IMR-90 (cell line): ENCODE measurements around the gene RAB31. TPM values are rescaled to one million over a fixed set of nuclear protein-coding genes. Genes with fewer than 3 reads are reported as not detected.
A peak's percentile ranks its signal among the peaks of the same experiment; 100 is the strongest.

ENCODE experiments used
- ATAC-seq: fragments of 200-7000 bp; cut with Tn5 transposase; 2 replicates; pipeline ENCODE4 v1.9.1; 2020; ENCODE audit warnings: low read depth, mild to moderate bottlenecking, moderate library complexity
- BruUV-seq: library from RNA; stranded (reverse); fragments of 400-500 nt; replicated peaks from 2 replicates; lab custom pipeline; 2021; lab: Mats Ljungman, UMichigan
- CTCF ChIA-PET: fragments of 300-600 bp; formaldehyde crosslinking; extraction: SDS; loops from one replicate; lab custom pipeline; 2021; ENCODE audit warnings: antibody characterized with exemption; lab: Yijun Ruan, JAX
- POLR2A ChIA-PET: fragments of 300-600 bp; sonication (Branson Sonifier 250); formaldehyde crosslinking; loops from one replicate; lab custom pipeline; 2022; ENCODE audit warnings: antibody characterized with exemption; ENCODE audit not compliant: unreplicated experiment; lab: Charles Lee
- DNase-seq: peaks from one replicate; pipeline ENCODE4 v3.0.0; 2013
- H2AFZ ChIP-seq: replicated peaks from 2 replicates; pipeline ENCODE3; 2013; ENCODE audit warnings: low read length, mild to moderate bottlenecking; ENCODE audit not compliant: poor library complexity
- H2AK5ac ChIP-seq: 2 replicates; pipeline ENCODE4 v1.6.1; 2013; ENCODE audit warnings: low read depth, low read length, inconsistent platforms
- H2AK9ac ChIP-seq: replicated peaks from 2 replicates; pipeline ENCODE3; 2013; ENCODE audit warnings: mild to moderate bottlenecking, low read depth, low read length, moderate library complexity; ENCODE audit not compliant: poor library complexity
- H2BK120ac ChIP-seq: 2 replicates; pipeline ENCODE4 v1.6.1; 2013; ENCODE audit warnings: low read depth, low read length, inconsistent platforms
- H2BK15ac ChIP-seq: 3 replicates; pipeline ENCODE4 v1.6.1; 2013; ENCODE audit warnings: low read depth, low read length, inconsistent platforms
- H2BK20ac ChIP-seq: 2 replicates; pipeline ENCODE4 v1.6.1; 2013; ENCODE audit warnings: low read depth, mild to moderate bottlenecking, inconsistent platforms, low read length, moderate library complexity
- H2BK5ac ChIP-seq: 2 replicates; pipeline ENCODE4 v1.6.1; 2013; ENCODE audit warnings: mild to moderate bottlenecking, low read depth, low read length, inconsistent platforms; ENCODE audit not compliant: poor library complexity, severe bottlenecking
- H3K14ac ChIP-seq: replicated peaks from 2 replicates; pipeline ENCODE4 v1.6.1; 2013; ENCODE audit warnings: low read depth, low read length, inconsistent platforms
- H3K18ac ChIP-seq: 2 replicates; pipeline ENCODE4 v1.6.1; 2013; ENCODE audit warnings: low read depth, low read length, control low read depth
- H3K23ac ChIP-seq: 2 replicates; pipeline ENCODE4 v1.6.1; 2013; ENCODE audit warnings: low read depth, low read length, inconsistent platforms
- H3K27ac ChIP-seq: 2 replicates; pipeline ENCODE4 v1.5.1; 2013; ENCODE audit warnings: mild to moderate bottlenecking, control low read depth, low read length; ENCODE audit not compliant: insufficient read depth
- H3K27me3 ChIP-seq: 2 replicates; pipeline ENCODE4 v1.6.1; 2013; ENCODE audit warnings: low read length; ENCODE audit not compliant: control insufficient read depth, insufficient read depth
- H3K36me3 ChIP-seq: 2 replicates; pipeline ENCODE4 v1.6.1; 2013; ENCODE audit warnings: low read length, mixed read lengths; ENCODE audit not compliant: control insufficient read depth, insufficient read depth
- H3K4ac ChIP-seq: 2 replicates; pipeline ENCODE4 v1.6.1; 2013; ENCODE audit warnings: low read depth, low read length, inconsistent platforms
- H3K4me1 ChIP-seq: 2 replicates; pipeline ENCODE4 v1.6.1; 2013; ENCODE audit warnings: low read length, mixed read lengths; ENCODE audit not compliant: control insufficient read depth, insufficient read depth
- H3K4me2 ChIP-seq: 2 replicates; pipeline ENCODE4 v1.6.1; 2013; ENCODE audit warnings: low read depth, mild to moderate bottlenecking, control low read depth, low read length, moderate library complexity
- H3K4me3 ChIP-seq: 2 replicates; pipeline ENCODE4 v1.5.1; 2013; ENCODE audit warnings: low read depth, mild to moderate bottlenecking, control low read depth, low read length, moderate library complexity; ENCODE audit not compliant: insufficient read depth
- H3K56ac ChIP-seq: 2 replicates; pipeline ENCODE4 v1.6.1; 2013; ENCODE audit warnings: low read length, inconsistent platforms; ENCODE audit not compliant: insufficient read depth; ENCODE audit errors: extremely low read depth
- H3K79me1 ChIP-seq, 2 experiments: 2 replicates each; pipeline ENCODE4 v1.6.1; 2013; ENCODE audit warnings: low read length in 2 of 2, inconsistent platforms in 1 of 2, low read depth in 1 of 2
- H3K9ac ChIP-seq: 2 replicates; pipeline ENCODE4 v1.6.1; 2013; ENCODE audit warnings: low read depth, low read length, control low read depth
- H3K9me1 ChIP-seq: 2 replicates; pipeline ENCODE4 v1.6.1; 2013; ENCODE audit warnings: low read length, inconsistent platforms; ENCODE audit not compliant: insufficient read depth
- H3K9me3 ChIP-seq: 2 replicates; pipeline ENCODE4 v1.6.1; 2013; ENCODE audit warnings: low read length; ENCODE audit not compliant: control insufficient read depth, insufficient read depth
- H4K20me1 ChIP-seq: 2 replicates; pipeline ENCODE4 v1.6.1; 2013; ENCODE audit warnings: low read length, inconsistent platforms; ENCODE audit not compliant: insufficient read depth
- H4K5ac ChIP-seq: 2 replicates; pipeline ENCODE4 v1.6.1; 2013; ENCODE audit warnings: mild to moderate bottlenecking, low read depth, low read length, control low read depth
- H4K8ac ChIP-seq, 2 experiments: 2 replicates each; pipeline ENCODE4 v1.6.1; 2013; ENCODE audit warnings: low read depth in 2 of 2, low read length in 2 of 2, control low read depth in 1 of 2, inconsistent platforms in 1 of 2
- H4K91ac ChIP-seq: 2 replicates; pipeline ENCODE4 v1.6.1; 2013; ENCODE audit warnings: low read depth, low read length, inconsistent platforms; ENCODE audit not compliant: insufficient read depth
- BHLHE40 ChIP-seq: fragments of 150-350 bp; IDR thresholded peaks from 2 replicates; pipeline ENCODE4 v1.6.1; 2016; ENCODE audit warnings: mild to moderate bottlenecking, low read depth, low read length
- CEBPB ChIP-seq: IDR thresholded peaks from 2 replicates; pipeline ENCODE4 v1.6.1; 2012; ENCODE audit warnings: low read depth, low read length, improper control_type of control experiment
- MXI1 ChIP-seq: IDR thresholded peaks from 2 replicates; pipeline ENCODE4 v1.6.1; 2012; ENCODE audit warnings: low read depth, mild to moderate bottlenecking, low read length, moderate library complexity, borderline replicate concordance
- RAD21 ChIP-seq: IDR thresholded peaks from 2 replicates; pipeline ENCODE4 v1.6.1; 2012; ENCODE audit warnings: low read length, improper control_type of control experiment
- WGBS, 2 experiments: methylation state at CpG; one replicate each; pipeline versions ENCODE4 v1.1.5 to v1.1.7; 2013; ENCODE audit warnings: missing lambda C conversion rate in 2 of 2; ENCODE audit not compliant: insufficient read length in 1 of 2; ENCODE audit errors: extremely low coverage in 2 of 2; 5-methylcytosine and 5-hydroxymethylcytosine counted together
- dilution Hi-C: fragments of 300-500 bp; cut with HindIII; formaldehyde crosslinking; loops from one replicate; pipeline ENCODE4 v1.14.3; 2018; ENCODE audit warnings: low sequenced_read_pairs; ENCODE audit not compliant: unreplicated experiment
- in situ Hi-C: fragments of 300-500 bp; cut with MboI; formaldehyde crosslinking; loops from 3 replicates; pipeline ENCODE4 v1.14.3; 2019; ENCODE audit warnings: low sequenced_read_pairs, inconsistent platforms, mixed read lengths
- intact Hi-C: fragments of 100-400 bp; cut with micrococcal nuclease; formaldehyde crosslinking; loops from 2 replicates; pipeline ENCODE4 v1.10.0; 2022
- polyA plus RNA-seq, 3 experiments: library from polyadenylated mRNA; depleted of rRNA; stranded (reverse); fragments of >200 nt; gene quantifications; 2 replicates each; pipeline ENCODE4 v1.2.3, GENCODE V29; 2012; ENCODE audit warnings: low replicate concordance in 1 of 3
- total RNA-seq: library from RNA; depleted of rRNA; stranded (reverse); fragments of >200 nt; gene quantifications from 2 replicates; pipeline ENCODE4 v1.2.3, GENCODE V29; 2012
- TF ChIP-seq, protein P1 (sequence below): fragments of 150-350 bp; IDR thresholded peaks from 2 replicates; pipeline ENCODE4 v1.6.1; 2017; ENCODE audit warnings: mild to moderate bottlenecking, antibody characterized with exemption, low read length, low read depth
- TF ChIP-seq, protein P2 (sequence below): fragments of 150-350 bp; IDR thresholded peaks from 2 replicates; pipeline ENCODE4 v1.6.1; 2016; ENCODE audit warnings: low read depth, mild to moderate bottlenecking, low read length, moderate library complexity, borderline replicate concordance

RAB31 gene
- total and polyA plus RNA-seq, 2 of the 4 experiments (the other 2 are of a cell fraction): 13.8 to 26.9 TPM

DNA sequence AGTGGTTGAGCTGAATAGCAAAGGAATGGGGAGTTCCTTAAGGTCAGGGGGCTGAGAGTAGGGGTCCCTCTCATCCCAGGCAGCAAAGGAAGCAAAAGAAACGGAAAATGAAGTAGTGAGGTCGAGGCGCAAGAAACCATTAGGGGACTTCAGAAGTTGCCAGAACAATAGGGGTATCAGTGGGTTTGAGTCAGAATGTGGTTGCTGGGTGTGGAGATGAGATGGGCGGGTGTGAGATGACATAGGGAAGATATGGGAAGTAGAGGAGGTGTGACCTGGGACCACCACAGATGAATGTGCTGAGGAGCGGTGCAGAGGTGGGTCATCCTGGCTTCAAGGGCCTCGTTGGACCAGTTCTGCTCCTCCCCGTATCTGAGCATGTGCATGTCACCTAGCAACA, 192.6 kb downstream of the RAB31 start:
- dilution Hi-C loops: no loop called here
- Histone ChIP-seq H4K20me1 (no peaks in the 10 kb centered on the region), H3K4ac (no peak overlapping the region), H3K4me1 (no peaks in the 10 kb centered on the region), H2AFZ (peak overlapping the region; percentile 13), H3K14ac (no peak overlapping the region), H3K4me3 (no peak overlapping the region), H4K8ac (no peak overlapping the region), H2AK5ac (no peak overlapping the region), H2BK15ac (no peak overlapping the region), H3K9me3 (no peaks in the 10 kb centered on the region), H3K9ac (no peak overlapping the region), H2BK120ac (no peak overlapping the region), H4K91ac (no peak overlapping the region), H4K5ac (no peak overlapping the region), H3K79me1 (no peaks in the 10 kb centered on the region), H3K23ac (no peak overlapping the region), H3K56ac (no peak overlapping the region), H3K27me3 (no peaks in the 10 kb centered on the region), H3K18ac (no peak overlapping the region), H3K9me1 (no peaks in the 10 kb centered on the region; the same call in 1 of the 2 replicates), H3K36me3 (no peaks in the 10 kb centered on the region), H3K27ac (no peak overlapping the region), H3K4me2 (no peak overlapping the region), H2BK20ac (no peak overlapping the region), H2AK9ac (no peak overlapping the region), H2BK5ac (no peak overlapping the region)
- TF ChIP-seq, protein P1, sequence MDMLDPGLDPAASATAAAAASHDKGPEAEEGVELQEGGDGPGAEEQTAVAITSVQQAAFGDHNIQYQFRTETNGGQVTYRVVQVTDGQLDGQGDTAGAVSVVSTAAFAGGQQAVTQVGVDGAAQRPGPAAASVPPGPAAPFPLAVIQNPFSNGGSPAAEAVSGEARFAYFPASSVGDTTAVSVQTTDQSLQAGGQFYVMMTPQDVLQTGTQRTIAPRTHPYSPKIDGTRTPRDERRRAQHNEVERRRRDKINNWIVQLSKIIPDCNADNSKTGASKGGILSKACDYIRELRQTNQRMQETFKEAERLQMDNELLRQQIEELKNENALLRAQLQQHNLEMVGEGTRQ: no peak
- no peak for TF ChIP-seq RAD21
- no peak for TF ChIP-seq MXI1
- TF ChIP-seq, protein P2, sequence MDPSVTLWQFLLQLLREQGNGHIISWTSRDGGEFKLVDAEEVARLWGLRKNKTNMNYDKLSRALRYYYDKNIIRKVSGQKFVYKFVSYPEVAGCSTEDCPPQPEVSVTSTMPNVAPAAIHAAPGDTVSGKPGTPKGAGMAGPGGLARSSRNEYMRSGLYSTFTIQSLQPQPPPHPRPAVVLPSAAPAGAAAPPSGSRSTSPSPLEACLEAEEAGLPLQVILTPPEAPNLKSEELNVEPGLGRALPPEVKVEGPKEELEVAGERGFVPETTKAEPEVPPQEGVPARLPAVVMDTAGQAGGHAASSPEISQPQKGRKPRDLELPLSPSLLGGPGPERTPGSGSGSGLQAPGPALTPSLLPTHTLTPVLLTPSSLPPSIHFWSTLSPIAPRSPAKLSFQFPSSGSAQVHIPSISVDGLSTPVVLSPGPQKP: no peak
- no peak for TF ChIP-seq CEBPB
- TF ChIP-seq BHLHE40: no peak
- BruUV-seq: no TSS peak
- CTCF ChIA-PET: no interaction called here
- intact Hi-C loops: no loop called here
- in situ Hi-C loops: no loop called here
- no peak for ATAC-seq
- POLR2A ChIA-PET: no interaction called here
- WGBS, 2 experiments: 90% methylated on average over 3 of the region's 7 CpGs; no CpG with 5 or more reads in 1 of the 2 experiments
- no peak for DNase-seq
